T-helper 9 cell (primary cell): ENCODE measurements around the gene FUS.
A peak's percentile ranks its signal among the peaks of the same experiment; 100 is the strongest.
"Not testable (repeated sequence)": the region's sequence is repeated elsewhere in the genome, so short reads cannot be mapped to it uniquely, and the experiment has no call there.

Source experiments
- DNase-seq: peaks from one replicate; pipeline ENCODE4 v3.0.0-alpha.2; 2020

Gene FUS

DNA sequence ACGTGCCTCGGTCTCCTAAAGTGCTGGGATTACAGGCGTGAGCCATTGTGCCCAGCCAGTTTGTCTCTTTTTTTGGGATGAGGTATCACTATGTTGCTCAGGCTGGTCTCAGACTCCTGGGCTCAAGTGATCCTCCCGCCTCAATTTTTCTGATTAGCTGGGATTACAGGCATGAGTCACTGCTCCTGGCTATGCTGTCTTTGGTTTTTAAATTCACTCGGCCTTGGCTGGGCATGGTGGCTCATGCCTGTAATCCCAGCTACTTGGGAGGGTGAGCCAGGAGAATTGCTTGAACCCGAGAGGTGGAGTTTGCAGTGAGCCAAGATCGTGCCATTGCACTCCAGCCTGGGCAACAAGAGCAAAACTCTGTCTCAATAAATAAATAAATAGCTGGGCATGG is 35.5 kb upstream of the FUS start:
- DNase-seq, result not testable (repeated sequence)

DNA sequence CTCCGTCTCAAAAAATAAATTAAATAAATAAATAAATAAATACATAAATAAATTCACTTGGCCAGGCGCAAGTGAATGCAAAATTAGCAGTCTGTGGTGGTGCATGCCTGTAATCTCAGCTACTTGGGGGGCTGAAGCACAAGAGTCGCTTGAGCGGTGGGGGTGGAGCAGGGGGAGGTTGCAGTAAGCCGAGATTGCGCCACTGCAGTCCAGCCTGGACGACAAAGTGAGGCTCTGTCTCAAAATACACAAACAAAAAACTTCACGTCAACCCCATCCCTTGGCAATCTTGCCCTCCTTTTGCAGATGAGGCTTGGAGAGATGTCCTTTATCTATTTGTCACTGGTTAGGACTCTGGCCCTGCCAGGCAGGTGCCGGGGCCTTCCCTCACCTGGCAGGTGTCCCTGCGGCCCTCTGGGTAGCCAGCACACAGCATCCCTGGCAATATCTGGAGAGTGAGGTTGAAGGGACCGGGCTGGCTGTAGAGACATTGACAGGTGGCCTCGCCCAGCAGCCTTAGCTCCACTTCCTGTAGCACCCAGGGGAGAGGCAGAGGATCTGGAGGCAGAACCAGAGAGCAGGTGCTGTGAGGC is 34.4 kb upstream of the FUS start:
- DNase-seq, result no peak

DNA sequence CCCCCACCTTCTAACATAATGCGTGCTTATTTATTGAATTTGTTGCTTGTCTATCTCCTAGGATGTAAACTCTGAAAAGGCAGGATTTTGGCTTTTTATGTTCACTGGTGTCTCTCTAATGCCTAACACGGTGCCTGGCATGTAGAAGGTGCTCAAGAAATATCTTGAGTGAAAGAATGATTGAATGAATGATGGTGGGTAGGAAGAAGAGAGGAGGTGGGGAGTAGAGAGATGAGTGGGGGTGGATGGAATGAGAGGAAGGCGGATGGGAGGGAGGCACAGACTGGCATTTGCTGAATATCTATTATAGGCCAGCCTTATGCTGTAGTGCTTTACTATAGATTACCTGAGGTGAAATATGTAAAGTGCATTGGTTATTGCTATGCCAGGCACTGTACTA is 32.4 kb upstream of the FUS start:
- DNase-seq, result no peak

DNA sequence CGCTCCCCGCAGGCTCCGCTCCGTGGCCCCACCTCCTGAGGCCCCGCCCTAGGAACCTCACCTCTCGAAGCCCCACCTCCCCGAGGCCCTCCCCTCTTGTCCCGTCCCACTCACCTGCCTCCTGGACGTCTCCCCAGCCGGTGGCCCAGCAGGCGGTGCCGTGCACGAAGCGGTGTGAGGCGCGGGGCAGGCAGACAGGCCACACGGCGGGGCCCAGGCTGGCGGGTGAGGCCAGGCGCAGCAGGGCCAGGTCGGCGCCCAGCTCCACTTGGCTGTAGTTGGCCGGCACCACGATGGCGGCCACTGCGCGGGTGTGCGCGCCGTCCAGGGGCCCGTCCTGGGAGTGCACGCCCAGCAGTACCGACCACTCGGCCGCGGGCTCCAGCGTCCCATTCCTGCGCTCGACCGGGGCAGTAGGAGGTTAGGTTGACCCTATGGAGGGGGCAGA is 31.6 kb upstream of the FUS start:
- no peak for DNase-seq

DNA sequence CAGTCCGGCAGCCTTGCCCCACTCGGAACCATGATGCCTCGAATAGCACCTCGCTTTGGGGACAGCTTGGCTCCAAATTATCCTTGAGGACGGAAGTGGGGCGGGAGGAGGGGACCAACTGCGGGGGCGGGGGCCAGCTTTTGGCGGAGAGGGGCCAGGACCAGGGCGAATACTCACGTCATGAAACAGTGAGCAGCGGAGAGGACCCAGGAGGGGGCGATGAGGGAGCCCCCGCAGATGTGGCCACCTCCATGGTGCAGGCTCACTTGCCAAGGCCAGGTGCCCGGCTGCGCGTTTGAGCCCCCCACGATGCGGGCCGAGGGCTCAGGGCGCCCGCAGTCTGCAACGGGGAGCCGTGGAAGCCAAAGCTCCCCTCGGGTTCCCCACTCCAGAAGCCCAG is 31.0 kb upstream of the FUS start:
- DNase-seq, result no peak

DNA sequence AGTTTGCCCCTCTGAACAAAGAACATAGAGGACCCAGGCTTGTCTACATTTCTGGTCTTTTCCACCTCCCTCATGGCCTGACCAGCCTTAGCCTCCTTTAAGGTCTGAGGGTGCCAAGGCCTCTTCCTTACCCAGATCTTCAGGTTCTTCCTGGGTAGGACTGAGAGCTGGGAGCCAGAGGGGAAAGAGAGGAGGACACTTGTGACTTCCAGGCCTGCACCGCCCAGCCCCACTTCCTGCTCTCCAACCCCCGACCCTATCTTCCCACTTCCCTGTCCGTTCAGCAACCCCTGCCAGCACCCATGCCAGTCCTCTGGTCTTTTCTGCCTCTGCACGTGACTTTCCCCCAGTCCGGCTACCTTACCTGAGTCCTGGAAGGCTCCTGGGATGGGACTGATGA is 30.6 kb upstream of the FUS start:
- no peak for DNase-seq

DNA sequence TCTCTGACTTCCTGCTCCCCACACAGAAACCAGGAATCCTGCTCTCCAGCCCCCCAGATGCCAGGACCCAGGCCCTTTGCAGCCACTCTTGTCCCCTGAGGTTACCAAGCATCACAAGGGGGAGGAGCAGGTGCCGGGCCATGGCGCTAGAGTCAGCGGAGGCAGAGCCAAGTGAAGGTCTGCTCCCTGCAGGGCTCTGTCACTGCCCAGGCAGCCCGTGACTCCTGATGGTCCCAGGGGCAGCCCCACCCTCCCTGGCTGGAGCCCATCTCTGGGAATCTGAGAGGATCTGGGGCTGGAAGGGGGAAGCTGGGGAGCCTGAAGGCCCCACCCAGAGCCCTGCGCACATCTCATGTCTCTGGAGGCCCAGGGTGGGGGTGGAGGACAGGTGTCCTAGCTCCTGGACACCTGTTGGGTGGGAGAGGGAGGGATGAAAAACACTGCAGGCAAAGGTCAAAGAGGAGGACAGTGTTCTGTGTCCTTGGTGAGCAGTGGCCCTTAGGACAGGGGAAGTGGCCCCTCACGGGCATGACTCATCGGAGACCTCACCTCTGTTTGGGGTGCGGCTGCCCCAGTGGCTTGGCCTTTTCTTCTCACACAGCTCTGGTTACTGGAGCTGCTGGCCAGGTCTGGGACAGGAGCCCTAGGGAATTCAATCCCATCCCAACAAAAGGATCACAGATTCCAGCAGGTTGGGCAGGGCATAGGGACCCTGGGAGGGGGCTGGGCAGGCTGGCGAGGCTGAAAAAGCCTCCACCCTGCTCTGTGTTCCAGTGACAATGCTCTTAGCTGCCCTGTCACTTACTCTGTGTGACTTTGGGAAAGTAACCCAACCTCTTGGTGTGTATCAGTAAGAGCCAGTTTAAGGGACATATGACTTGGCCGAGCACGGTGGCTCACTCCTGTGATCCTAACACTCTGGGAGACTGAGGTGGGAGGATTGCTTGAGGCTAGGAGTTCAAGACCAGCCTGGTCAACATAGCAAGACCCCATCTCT is 29.7 kb upstream of the FUS start, which contains the start of gene PRSS36:
PRSS36 (minus strand) TSS at position 173 of the 997 bp plus-strand sequence; CDS start at position 142, 31 bp downstream.
- no peak for DNase-seq

DNA sequence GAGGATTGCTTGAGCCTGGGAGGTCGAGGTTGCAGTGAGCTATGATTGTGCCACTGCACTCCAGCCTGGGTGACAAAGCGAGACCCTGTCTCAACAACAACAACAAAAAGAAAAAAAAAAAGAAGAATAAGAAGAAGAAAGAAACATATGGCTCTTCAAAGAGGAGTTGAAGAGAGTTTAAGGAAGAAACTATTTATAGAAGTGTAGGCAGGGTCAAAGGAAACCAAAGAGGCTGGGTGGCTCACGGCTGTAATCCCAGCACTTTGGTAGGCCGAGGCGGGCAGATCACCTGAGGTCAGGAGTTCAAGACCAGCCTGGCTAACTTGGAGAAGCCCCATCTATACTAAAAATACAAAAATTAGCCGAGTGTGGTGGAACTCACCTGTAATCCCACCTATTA is 29.0 kb upstream of the FUS start:
- not testable (repeated sequence) for DNase-seq

DNA sequence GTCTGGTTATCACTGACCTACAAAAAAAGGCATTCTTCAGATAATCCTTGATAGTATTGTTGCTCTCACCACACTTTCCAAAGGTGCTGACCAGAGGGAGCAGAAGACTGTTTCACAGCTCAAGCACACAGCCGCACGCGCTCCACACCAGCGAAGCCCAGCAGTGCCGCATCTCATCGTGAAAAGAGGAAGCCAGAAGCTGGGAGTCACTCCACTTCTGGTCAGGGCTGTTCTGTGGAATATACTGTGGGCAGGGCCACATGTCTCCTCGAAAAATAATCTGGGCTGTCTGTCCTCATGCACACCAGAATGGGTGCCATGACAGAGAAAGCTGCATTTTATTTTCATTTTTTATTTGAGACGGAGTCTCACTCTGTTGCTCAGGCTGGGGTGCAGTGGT is 22.8 kb upstream of the FUS start:
- DNase-seq, result no peak

DNA sequence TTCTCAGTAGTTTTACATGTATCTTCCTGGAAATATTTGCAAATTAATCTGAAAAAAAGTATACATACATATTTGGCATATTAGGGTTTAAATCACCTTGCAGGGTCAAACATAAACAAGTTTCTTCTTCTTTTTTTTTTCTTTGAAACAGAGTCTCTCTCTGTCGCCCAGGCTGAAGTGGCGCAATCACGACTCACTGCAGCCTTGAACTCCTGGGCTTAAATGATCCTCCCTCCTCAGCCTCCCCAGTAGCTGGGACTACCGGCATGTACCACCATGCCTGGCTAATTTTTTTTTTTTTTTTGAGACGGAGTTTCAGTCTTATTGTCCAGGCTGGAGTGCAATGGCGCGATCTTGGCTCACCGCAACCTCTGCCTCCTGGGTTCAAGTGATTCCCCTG is 12.6 kb upstream of the FUS start:
- no peak for DNase-seq

DNA sequence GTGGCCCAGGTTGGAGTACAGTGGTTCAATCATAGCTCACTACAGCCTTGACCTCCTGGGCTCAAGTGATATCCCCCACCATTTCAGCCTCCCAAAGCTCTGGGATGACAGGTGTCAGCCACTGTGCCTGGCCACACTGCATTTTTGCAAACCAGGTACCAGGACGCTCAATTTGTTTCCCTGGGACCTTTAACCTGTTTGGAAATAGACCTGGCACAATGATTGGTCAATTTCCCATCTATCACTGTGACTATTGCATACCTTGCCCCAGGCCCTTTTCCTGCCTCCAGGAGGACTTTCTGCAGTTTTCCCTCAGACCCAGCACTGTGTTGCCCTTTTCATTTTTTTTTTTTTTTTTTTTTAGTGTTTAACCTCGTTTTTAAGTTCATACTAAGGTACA is 11.1 kb upstream of the FUS start:
- DNase-seq, result no peak

DNA sequence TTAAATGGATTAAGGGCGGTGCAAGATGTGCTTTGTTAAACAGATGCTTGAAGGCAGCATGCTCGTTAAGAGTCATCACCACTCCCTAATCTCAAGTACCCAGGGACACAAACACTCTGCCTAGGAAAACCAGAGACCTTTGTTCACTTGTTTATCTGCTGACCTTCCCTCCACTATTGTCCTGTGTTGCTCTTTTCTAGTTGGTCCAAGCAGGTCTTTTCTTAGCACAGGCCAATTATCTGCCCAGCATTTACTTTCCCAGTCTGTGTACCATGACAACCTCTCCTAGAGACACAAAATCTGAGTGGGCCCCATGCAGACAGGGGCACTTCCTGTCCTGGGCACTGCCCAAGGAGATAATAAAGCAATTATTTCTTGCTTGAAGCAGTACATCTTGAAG is 9.9 kb upstream of the FUS start:
- DNase-seq, result not testable (repeated sequence)

DNA sequence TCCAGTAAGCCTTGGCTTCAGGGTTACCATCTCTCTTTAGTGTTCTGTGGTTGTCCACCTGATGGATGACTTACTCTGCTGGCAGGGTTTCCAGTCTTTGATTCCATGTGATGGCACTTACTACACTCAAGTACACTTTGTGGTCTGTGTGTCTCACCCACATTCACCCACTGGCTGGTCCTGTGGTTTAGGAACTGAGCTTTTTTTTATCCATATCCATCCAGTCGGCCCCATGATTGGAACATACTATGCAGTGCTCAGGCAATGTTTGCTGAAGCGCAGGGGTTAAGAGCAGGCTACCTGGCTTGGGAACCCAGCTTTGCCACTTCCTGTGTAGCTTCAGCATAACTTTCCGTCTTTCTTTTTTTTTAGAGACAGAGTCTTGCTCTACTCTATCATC is 2.8 kb upstream of the FUS start:
- DNase-seq, result peak; percentile 35

DNA sequence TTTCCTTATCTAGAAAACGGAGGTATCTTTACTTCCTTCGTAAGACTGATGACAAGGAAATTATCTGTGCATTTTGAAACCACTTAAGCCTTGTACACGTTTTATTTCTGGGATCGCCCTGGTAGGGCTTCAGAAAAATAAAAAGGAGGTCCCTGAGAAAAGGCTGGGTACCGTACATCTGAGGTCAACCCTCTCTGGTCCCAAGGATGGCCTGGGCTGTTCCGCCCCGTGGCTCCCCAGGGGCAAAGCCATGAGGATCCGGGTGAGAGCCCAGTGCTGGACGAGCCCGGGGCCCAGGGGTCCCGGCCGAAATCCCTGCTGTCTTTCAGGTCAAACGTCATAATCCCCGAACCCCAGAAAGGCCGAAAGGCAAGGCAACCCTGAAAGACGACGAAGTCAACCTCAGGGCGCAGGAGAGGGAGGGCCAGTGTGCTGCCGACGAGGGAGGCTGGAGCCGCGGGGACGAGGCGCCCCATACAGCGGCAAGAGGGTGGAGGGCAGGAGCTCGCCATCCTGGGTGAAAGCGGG is 656 bp upstream of the FUS start:
- DNase-seq, result no peak

DNA sequence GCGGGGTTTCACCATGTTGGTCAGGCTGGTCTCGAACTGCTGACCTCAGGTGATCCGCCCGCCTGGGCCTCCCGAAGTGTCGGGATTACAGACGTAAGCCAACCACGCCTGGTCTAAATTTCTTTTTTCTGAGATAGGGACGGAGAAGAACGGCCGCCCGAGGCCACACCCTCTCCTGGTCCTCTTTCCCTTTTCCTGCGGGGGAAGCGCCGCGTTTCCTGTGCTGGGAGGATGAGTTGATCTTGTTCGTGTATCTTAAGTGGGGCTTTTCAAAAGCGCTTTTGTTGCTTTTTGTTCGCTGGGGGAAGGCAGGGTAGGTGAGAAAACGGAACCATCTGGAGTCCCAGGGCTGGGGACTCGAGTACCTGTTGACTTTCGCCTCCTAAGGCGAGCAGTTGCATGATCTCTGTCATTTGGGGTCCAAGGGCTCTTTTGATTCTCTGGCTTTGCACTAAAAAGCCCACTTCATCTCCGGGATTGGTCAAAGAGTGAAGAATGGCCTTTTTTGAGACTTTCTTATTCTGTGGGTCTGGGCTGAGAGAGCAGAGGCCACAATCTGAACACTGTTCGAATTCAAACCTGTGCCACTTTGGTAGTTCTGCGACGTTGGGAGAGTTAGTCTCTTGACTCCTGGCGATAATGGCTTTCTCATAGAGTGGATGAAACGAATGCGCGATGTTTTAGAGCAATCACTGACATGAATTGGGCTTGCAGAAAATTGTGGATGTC is 1.3 kb downstream of the FUS start:
- no peak for DNase-seq

DNA sequence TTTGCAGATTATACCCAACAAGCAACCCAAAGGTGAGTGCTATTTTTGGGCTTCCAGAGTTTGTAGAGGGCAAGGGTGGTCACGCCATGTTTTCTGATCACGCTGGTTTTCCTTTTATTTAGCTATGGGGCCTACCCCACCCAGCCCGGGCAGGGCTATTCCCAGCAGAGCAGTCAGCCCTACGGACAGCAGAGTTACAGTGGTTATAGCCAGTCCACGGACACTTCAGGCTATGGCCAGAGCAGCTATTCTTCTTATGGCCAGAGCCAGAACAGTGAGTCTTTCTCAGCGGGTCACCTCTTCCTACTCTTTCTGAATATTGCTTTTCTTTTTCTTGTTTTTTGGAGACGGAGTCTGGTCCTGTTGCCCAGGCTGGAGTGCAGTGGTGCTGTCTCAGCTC is 2.5 kb downstream of the FUS start:
- DNase-seq, result no peak

DNA sequence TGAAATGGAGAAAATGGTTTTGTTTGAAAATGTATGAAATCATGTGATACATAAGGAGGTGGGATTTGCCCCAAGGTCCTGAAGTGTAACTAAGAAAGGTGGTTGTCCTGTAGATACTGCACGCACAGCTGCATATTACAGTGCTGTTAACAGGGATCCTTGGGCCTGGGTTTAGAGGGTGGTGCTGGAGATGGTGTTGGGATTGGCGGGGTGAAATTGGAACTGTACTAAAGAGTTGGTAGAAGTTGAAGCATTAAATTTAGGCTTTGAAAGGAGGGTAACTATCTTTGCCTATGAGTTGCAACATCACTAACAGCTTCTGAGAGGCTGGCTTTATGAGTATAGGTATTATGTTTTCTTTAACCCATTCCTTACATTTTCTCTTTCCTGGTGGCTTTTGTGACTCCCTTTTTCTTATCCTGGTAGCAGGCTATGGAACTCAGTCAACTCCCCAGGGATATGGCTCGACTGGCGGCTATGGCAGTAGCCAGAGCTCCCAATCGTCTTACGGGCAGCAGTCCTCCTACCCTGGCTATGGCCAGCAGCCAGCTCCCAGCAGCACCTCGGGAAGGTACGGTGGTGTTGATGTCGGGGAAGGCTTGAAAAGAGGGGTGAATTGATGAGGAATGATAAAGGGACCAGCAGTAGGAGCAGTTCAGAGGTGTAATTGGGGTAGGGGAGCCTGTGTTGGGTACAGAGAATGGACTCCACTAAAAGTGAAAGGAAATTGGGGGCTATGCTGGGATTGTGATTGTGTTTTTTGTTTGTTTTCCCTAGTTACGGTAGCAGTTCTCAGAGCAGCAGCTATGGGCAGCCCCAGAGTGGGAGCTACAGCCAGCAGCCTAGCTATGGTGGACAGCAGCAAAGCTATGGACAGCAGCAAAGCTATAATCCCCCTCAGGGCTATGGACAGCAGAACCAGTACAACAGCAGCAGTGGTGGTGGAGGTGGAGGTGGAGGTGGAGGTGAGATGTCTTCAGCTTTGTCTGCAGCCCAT is 3.8 kb downstream of the FUS start:
- DNase-seq, result no peak

DNA sequence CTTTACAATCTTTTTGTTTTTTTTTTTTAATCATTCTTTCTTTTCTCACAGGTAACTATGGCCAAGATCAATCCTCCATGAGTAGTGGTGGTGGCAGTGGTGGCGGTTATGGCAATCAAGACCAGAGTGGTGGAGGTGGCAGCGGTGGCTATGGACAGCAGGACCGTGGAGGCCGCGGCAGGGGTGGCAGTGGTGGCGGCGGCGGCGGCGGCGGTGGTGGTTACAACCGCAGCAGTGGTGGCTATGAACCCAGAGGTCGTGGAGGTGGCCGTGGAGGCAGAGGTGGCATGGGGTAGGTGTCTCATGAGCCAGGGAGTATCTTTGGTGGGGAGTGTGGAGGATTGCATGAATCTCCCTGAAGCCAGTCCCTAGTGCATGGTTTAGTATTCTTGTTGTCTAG is 4.9 kb downstream of the FUS start:
- DNase-seq, result no peak

DNA sequence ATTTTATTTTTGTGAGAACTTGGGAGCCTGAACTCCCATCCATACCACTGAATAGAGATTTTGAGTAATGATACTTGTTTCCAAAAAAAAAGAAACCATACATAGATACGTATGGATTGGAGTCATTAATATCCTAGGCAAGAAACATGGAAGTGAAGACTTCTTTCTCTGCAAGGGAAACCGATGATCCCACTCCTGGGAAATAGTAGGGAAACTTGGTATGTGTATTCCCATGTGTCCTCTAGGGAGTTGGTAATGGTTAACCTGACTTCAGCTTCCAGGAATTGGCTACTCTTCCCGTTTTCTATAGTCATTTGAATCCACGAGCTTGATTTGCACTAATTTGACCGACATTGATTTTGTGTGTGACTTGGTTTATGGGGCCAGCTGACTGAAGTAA is 5.4 kb downstream of the FUS start:
- DNase-seq, result no peak

DNA sequence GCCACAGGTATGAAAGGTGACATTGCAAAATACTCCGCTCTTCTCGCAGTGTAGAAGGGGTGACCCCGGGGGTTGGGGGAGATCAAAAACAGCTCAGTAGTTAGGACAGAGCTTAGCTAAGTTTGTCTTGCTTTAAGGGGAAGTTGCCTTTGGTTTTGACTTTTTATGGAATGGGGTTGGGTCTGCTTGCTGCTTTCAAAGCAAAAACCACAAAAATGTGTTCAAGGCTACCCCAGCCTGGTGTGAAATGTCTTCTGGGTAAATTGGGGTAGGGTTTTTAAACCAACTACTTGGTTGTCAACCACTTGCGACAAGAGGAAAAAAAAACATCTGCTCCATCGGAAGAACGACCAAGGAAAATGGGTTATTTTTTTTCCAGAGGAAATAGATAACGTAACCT is 6.2 kb downstream of the FUS start:
- DNase-seq, result no peak

DNA sequence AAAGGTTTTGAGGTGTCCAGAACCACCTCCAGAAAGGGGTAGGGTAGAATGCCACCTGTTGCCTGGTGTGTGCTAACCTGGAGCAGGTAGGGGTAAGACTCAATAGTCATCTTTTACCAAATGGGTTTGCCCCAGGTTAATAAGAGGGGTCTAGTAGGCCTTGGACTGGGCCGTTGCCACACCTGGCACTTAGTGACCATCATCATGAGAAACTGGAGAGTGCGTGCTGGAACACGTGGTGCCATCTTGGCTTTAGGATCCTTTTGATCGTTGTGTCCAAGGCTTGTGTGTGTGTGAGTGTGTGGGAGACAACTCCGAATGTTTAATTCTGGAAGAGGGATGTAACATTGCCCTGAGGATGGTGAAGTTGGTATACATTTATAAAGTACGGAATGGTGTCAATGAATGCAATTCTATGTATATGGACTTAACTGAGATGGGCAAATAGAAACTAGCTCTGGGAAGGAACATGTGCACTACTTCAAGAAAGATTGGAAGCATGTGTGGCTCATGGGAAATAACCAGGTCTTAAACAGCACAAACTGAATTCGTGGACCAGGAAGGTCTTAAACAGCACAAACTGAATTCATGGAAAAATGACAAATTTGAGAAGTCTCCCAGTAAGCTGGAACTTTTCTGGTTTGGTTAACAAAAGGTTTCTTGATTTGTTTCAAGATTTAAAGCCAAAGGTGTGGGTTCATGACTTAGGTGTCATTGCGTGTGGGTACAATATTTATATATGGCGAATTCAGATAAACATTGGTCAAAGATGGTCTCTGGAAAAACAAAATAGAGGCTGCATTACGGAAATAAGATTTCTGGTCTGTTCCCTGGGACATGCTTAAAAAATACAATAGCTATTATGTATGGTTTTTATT is 7.2 kb downstream of the FUS start:
- DNase-seq, result no peak
